RWPE1 (cell line): ENCODE measurements around the gene ETNK2.

Source experiments
- CTCF ChIA-PET: fragments of 350-600 bp; sonication (Branson Sonifier 250); formaldehyde crosslinking; extraction: SDS; loops from one replicate; lab custom pipeline; 2021; lab: Yijun Ruan, JAX
- POLR2A ChIA-PET: fragments of 400-600 bp; formaldehyde crosslinking; extraction: SDS; loops from one replicate; lab custom pipeline; 2020; ENCODE audit warnings: antibody characterized with exemption; ENCODE audit not compliant: low non-redundant PET; lab: Yijun Ruan, JAX
- DNase-seq: peaks from one replicate; pipeline ENCODE4 v3.0.0; 2012; ENCODE audit warnings: low spot score
- H3K27ac ChIP-seq: fragments of 450-650 bp; 2 replicates; pipeline ENCODE4 v1.5.1; 2017
- CTCF ChIP-seq: fragments of 450-650 bp; conservative IDR thresholded peaks from 2 replicates; pipeline ENCODE4 v1.5.1; 2017; ENCODE audit warnings: low read depth, mild to moderate bottlenecking

Gene ETNK2

GRCh38 chr1:204125759-204126351 is 26.0 kb downstream of the ETNK2 start:
- CTCF ChIA-PET: interaction anchor here (0.6 to 2.9 kb wide), 4 partner anchors 252 to 1027 kb away, joined by 3 to 13 read pairs (median 3); no protein-coding TSS in a partner anchor
- H3K27ac ChIP-seq: peak overlapping the region; percentile 39; the same call in 1 of the 2 replicates
- POLR2A ChIA-PET: no interaction called here
- no peak for TF ChIP-seq CTCF
- DNase-seq: no peak

- ChIA-PET POLR2A (no interaction called here), CTCF (interaction anchor here (0.6 to 2.9 kb wide), 3 partner anchors 18 to 1290 kb away, joined by 3 to 13 read pairs (median 4); no protein-coding TSS in a partner anchor)
- TF ChIP-seq CTCF: no peak
- H3K27ac ChIP-seq: no peak overlapping the region
- DNase-seq: no peak
Measured at GRCh38 chr1:204124639-204125038, 27.2 kb downstream of the ETNK2 start.

- CTCF ChIA-PET: interaction anchor here (2.9 kb wide), 1 partner anchor 252 kb away, joined by 13 read pairs; no protein-coding TSS in a partner anchor
- DNase-seq: no peak
- POLR2A ChIA-PET: no interaction called here
- no peak for TF ChIP-seq CTCF
- no peak overlapping the region for H3K27ac ChIP-seq
Measured at GRCh38 chr1:204123376-204123775, 28.5 kb downstream of the ETNK2 start.

- no peak for DNase-seq
- no peak overlapping the region for H3K27ac ChIP-seq
- ChIA-PET POLR2A (no interaction called here), CTCF (interaction anchor here (0.8 to 1.0 kb wide), 2 partner anchors 42 to 251 kb away, joined by 3 read pairs; no protein-coding TSS in a partner anchor)
- TF ChIP-seq CTCF: no peak
Measured at GRCh38 chr1:204121840-204122555, 29.8 kb downstream of the ETNK2 start.

GRCh38 chr1:204116539-204116938 is 35.3 kb downstream of the ETNK2 start:
- POLR2A ChIA-PET: interaction anchor here (0.6 kb wide), 1 partner anchor 52 kb away, joined by 3 read pairs; no protein-coding TSS in a partner anchor
- CTCF ChIA-PET: interaction anchor here (1.5 to 8.2 kb wide), 2 partner anchors 12 to 246 kb away, joined by 9 to 56 read pairs; no protein-coding TSS in a partner anchor
- no peak for DNase-seq
- H3K27ac ChIP-seq: peak overlapping the region; percentile 25
- TF ChIP-seq CTCF: no peak

- POLR2A ChIA-PET: no interaction called here
- no peak overlapping the region for H3K27ac ChIP-seq
- no peak for TF ChIP-seq CTCF
- CTCF ChIA-PET: interaction anchor here (0.6 to 8.2 kb wide), 4 partner anchors 14 to 246 kb away, joined by 3 to 56 read pairs (median 4); no protein-coding TSS in a partner anchor
- DNase-seq: no peak
Measured at GRCh38 chr1:204115116-204115515, 36.7 kb downstream of the ETNK2 start.
